A549 (cell line): ENCODE measurements around the gene VSNL1. TPM values are rescaled to one million over a fixed set of nuclear protein-coding genes. Genes with fewer than 3 reads are reported as not detected.

Experiments
- ATAC-seq, 2 experiments: fragments of 200-7000 bp in 1 of 2; fragments of >200 bp in 1 of 2; cut with Nextera tagmentation in 1 of 2; cut with Tn5 transposase in 1 of 2; 3 replicates each; pipeline versions ENCODE4 v1.8.0 to v1.9.1; 2018 to 2020; ENCODE audit warnings: mild to moderate bottlenecking in 1 of 2, moderate library complexity in 1 of 2
- CTCF ChIA-PET: fragments of 300-600 bp; sonication (Branson Sonifier 250); formaldehyde crosslinking; extraction: SDS; loops from one replicate; lab custom pipeline; 2021; ENCODE audit warnings: antibody characterized with exemption, inconsistent platforms; lab: Yijun Ruan, JAX
- POLR2A ChIA-PET: fragments of 350-600 bp; formaldehyde crosslinking; extraction: SDS; loops from one replicate; lab custom pipeline; 2021; ENCODE audit warnings: antibody characterized with exemption, inconsistent platforms; lab: Yijun Ruan, JAX
- DNase-seq, 2 experiments: peaks; one replicate each; pipeline versions ENCODE4 v3.0.0 to v3.0.0-alpha.2; 2011 to 2016; ENCODE audit warnings: low read depth in 1 of 2, low spot score in 1 of 2
- FAIRE-seq: peaks from 2 replicates; lab custom pipeline; 2011; peaks lifted over from hg19 to GRCh38; lab: Jason Lieb, UNC
- H3K27ac ChIP-seq, 2 experiments: fragments of >200 bp; sonication (Bioruptor Twin); formaldehyde crosslinking; 3 replicates each; pipeline ENCODE4 v1.5.1; 2016 to 2017
- H3K4me1 ChIP-seq: fragments of >200 bp; sonication (Bioruptor Twin); formaldehyde crosslinking; 3 replicates; pipeline ENCODE4 v1.6.1; 2016
- H3K4me2 ChIP-seq: fragments of >200 bp; sonication (Bioruptor Twin); formaldehyde crosslinking; 3 replicates; pipeline ENCODE4 v1.6.1; 2016
- H3K4me3 ChIP-seq: fragments of >200 bp; sonication (Bioruptor Twin); formaldehyde crosslinking; 3 replicates; pipeline ENCODE4 v1.5.1; 2016
- H3K9me3 ChIP-seq: fragments of >200 bp; sonication (Bioruptor Twin); formaldehyde crosslinking; 3 replicates; pipeline ENCODE4 v1.6.1; 2016
- BCL3 ChIP-seq: fragments of >200 bp; sonication (Bioruptor Twin); formaldehyde crosslinking; IDR thresholded peaks from 3 replicates; pipeline ENCODE4 v1.6.1; 2016
- CHD4 ChIP-seq: fragments of 200-600 bp; sonication (generic); IDR thresholded peaks from 2 replicates; pipeline ENCODE4 v1.6.1; 2016; ENCODE audit warnings: antibody characterized with exemption, mild to moderate bottlenecking, borderline replicate concordance
- FOSB ChIP-seq: fragments of 250-450 bp; sonication (Bioruptor Pico); IDR thresholded peaks from 2 replicates; pipeline ENCODE4 v1.5.0; 2020; ENCODE audit warnings: mild to moderate bottlenecking, moderate library complexity
- FOSL2 ChIP-seq, 2 experiments: fragments of 450-650 bp in 1 of 2; fragments of >200 bp in 1 of 2; sonication (Bioruptor Twin) in 1 of 2; formaldehyde crosslinking; IDR thresholded peaks; 2 replicates each; pipeline versions ENCODE4 v1.5.0 to v1.6.1; 2016 to 2020; ENCODE audit warnings: mild to moderate bottlenecking in 1 of 2, moderate library complexity in 1 of 2
- FOXS1 ChIP-seq: fragments of 250-450 bp; sonication (Bioruptor Pico); IDR thresholded peaks from 2 replicates; pipeline ENCODE4 v1.5.0; 2020; ENCODE audit warnings: mild to moderate bottlenecking, moderate library complexity
- HDAC2 ChIP-seq: fragments of 200-600 bp; sonication (generic); IDR thresholded peaks from 2 replicates; pipeline ENCODE4 v1.6.1; 2016
- HEYL ChIP-seq: fragments of 250-450 bp; sonication (Bioruptor Pico); IDR thresholded peaks from 2 replicates; pipeline ENCODE4 v1.8.0; 2021; ENCODE audit warnings: mild to moderate bottlenecking, moderate library complexity
- HOXB13 ChIP-seq: fragments of 250-450 bp; sonication (Bioruptor Pico); IDR thresholded peaks from 2 replicates; pipeline ENCODE4 v1.5.0; 2020; ENCODE audit warnings: low read depth, mild to moderate bottlenecking, moderate library complexity
- HOXB5 ChIP-seq: fragments of 250-450 bp; sonication (Bioruptor Pico); IDR thresholded peaks from 2 replicates; pipeline ENCODE4 v1.5.0; 2020; ENCODE audit warnings: mild to moderate bottlenecking, moderate library complexity
- JUN ChIP-seq, 2 experiments: fragments of >200 bp; sonication (Bioruptor Twin); formaldehyde crosslinking; IDR thresholded peaks; 2 replicates in 1 of 2; 3 replicates in 1 of 2; pipeline ENCODE4 v1.6.1; 2016 to 2017
- KDM1A ChIP-seq: fragments of 200-600 bp; sonication (generic); IDR thresholded peaks from 2 replicates; pipeline ENCODE4 v1.6.1; 2016; ENCODE audit warnings: low read depth, mild to moderate bottlenecking
- MAZ ChIP-seq: fragments of 150-350 bp; IDR thresholded peaks from 2 replicates; pipeline ENCODE4 v1.6.1; 2014; ENCODE audit warnings: antibody characterized with exemption, low read depth, low read length, borderline replicate concordance
- NR3C1 ChIP-seq: fragments of >200 bp; sonication (Bioruptor Twin); formaldehyde crosslinking; IDR thresholded peaks from 3 replicates; pipeline ENCODE4 v1.6.1; 2017
- PHF8 ChIP-seq: fragments of 200-600 bp; sonication (generic); IDR thresholded peaks from 2 replicates; pipeline ENCODE4 v1.6.1; 2016; ENCODE audit warnings: low read depth, mild to moderate bottlenecking, antibody characterized with exemption, moderate library complexity, borderline replicate concordance
- POLR2A ChIP-seq: IDR thresholded peaks from 2 replicates; pipeline ENCODE4 v1.6.1; 2012; ENCODE audit warnings: mild to moderate bottlenecking, low read length
- POLR2AphosphoS2 ChIP-seq: conservative IDR thresholded peaks from 2 replicates; pipeline ENCODE4 v1.6.1; 2012; ENCODE audit warnings: low read length, improper control_type of control experiment, inconsistent platforms
- RAD21 ChIP-seq, 2 experiments: fragments of >200 bp in 1 of 2; sonication (Bioruptor Twin) in 1 of 2; formaldehyde crosslinking in 1 of 2; IDR thresholded peaks in 1 of 2; conservative IDR thresholded peaks in 1 of 2; 2 replicates in 1 of 2; 3 replicates in 1 of 2; pipeline ENCODE4 v1.6.1; 2012 to 2018; ENCODE audit warnings: inconsistent platforms in 1 of 2
- RFX5 ChIP-seq: fragments of 450-650 bp; IDR thresholded peaks from 2 replicates; pipeline ENCODE4 v1.7.1; 2014; ENCODE audit warnings: antibody characterized with exemption, mild to moderate bottlenecking, moderate library complexity
- SMC3 ChIP-seq: fragments of >200 bp; sonication (Bioruptor Twin); formaldehyde crosslinking; IDR thresholded peaks from 3 replicates; pipeline ENCODE4 v1.6.1; 2018; ENCODE audit warnings: inconsistent platforms
- SREBF2 ChIP-seq: fragments of 450-650 bp; IDR thresholded peaks from 2 replicates; pipeline ENCODE4 v1.6.1; 2014; ENCODE audit warnings: mild to moderate bottlenecking, moderate library complexity
- TP53 ChIP-seq: fragments of 250-450 bp; sonication (Bioruptor Pico); IDR thresholded peaks from 2 replicates; pipeline ENCODE4 v1.5.0; 2021; ENCODE audit warnings: mild to moderate bottlenecking, moderate library complexity
- USF2 ChIP-seq: fragments of 450-650 bp; IDR thresholded peaks from 2 replicates; pipeline ENCODE4 v1.6.1; 2014; ENCODE audit warnings: antibody characterized with exemption
- ZC3H11A ChIP-seq: fragments of 450-650 bp; IDR thresholded peaks from 2 replicates; pipeline ENCODE4 v1.6.1; 2014; ENCODE audit warnings: antibody characterized with exemption, mild to moderate bottlenecking
- ZFP36 ChIP-seq: fragments of 450-650 bp; IDR thresholded peaks from 2 replicates; pipeline ENCODE4 v1.6.1; 2014; ENCODE audit warnings: borderline replicate concordance; ENCODE audit not compliant: partially characterized antibody
- ZNF302 ChIP-seq: fragments of 250-450 bp; sonication (Bioruptor Pico); IDR thresholded peaks from 2 replicates; pipeline ENCODE4 v1.9.0; 2021; ENCODE audit warnings: inconsistent platforms, mild to moderate bottlenecking, moderate library complexity
- ZSCAN20 ChIP-seq: fragments of 250-450 bp; sonication (Bioruptor Pico); IDR thresholded peaks from 2 replicates; pipeline ENCODE4 v1.8.0; 2022; ENCODE audit warnings: mild to moderate bottlenecking, moderate library complexity
- WGBS: methylation state at CpG from one replicate; pipeline ENCODE4 v1.1.6; 2017; ENCODE audit errors: missing lambda C conversion rate; 5-methylcytosine and 5-hydroxymethylcytosine counted together
- polyA plus RNA-seq, 4 experiments: library from polyadenylated mRNA; depleted of rRNA in 3 of 4; stranded (reverse); fragments of >200 nt; fragmentation: RNase III in 1 of 4; extraction: RNeasy Plus Mini Kit Qiagen cat#74134 plus additional on column Dnase treatment in 1 of 4; gene quantifications; 2 replicates in 3 of 4; 3 replicates in 1 of 4; pipeline ENCODE4 v1.2.3, GENCODE V29; 2011 to 2017

Gene VSNL1
- polyA plus RNA-seq, 2 of the 4 experiments (the other 2 are of a cell fraction) = not detected

- TF ChIP-seq BCL3 (no peak), HOXB5 (no peak), MAZ (no peak), FOXS1 (CRISPR knock-in tag) (no peak), SMC3 (no peak)
These were observed 96.8 kb downstream of the VSNL1 start (continued) for GRCh38 chr2:17637131-17637906.

- FAIRE-seq (no peak), DNase-seq (no peak), ATAC-seq (no peak)
- H3K4me3 ChIP-seq = no peak overlapping the region
- H3K4me1 ChIP-seq = peaks cover 9% of the 10 kb centered on the region
- CTCF ChIA-PET = no interaction called here
- no peaks in the 10 kb centered on the region for H3K9me3 ChIP-seq
- no peak overlapping the region for H3K4me2 ChIP-seq
- TF ChIP-seq USF2 = no peak
- no peak for TF ChIP-seq PHF8
- no peak for TF ChIP-seq HDAC2
- TF ChIP-seq ZNF302 (CRISPR knock-in tag) = no peak
- TF ChIP-seq POLR2A = no peak
- TF ChIP-seq NR3C1 = no peak
- TF ChIP-seq FOSL2 (IDR thresholded peaks at IDR 0.05) = no peak
- no peak for TF ChIP-seq FOSL2 (CRISPR knock-in tag; IDR thresholded peaks at IDR 0.05)
- no peak for TF ChIP-seq TP53 (CRISPR knock-in tag)
- TF ChIP-seq HEYL (CRISPR knock-in tag) = no peak
- no peak for TF ChIP-seq HOXB13
- no peak for TF ChIP-seq FOSB (CRISPR knock-in tag)
- TF ChIP-seq SREBF2 = no peak
- no peak for TF ChIP-seq KDM1A
- TF ChIP-seq RFX5 = no peak
- TF ChIP-seq ZSCAN20 (CRISPR knock-in tag) = no peak
- no peak for TF ChIP-seq POLR2AphosphoS2
- no peak for TF ChIP-seq CHD4
- TF ChIP-seq ZFP36 = no peak
- WGBS = 66% methylated on average over 7 of the region's 7 CpGs
- POLR2A ChIA-PET = no interaction called here
- H3K27ac ChIP-seq = no peak overlapping the region
These were observed 97.8 kb downstream of the VSNL1 start for GRCh38 chr2:17638196-17638743.

- DNase-seq (no peak), ATAC-seq (no peak), FAIRE-seq (no peak)
- 81% methylated on average over 2 of the region's 2 CpGs for WGBS
- no peaks in the 10 kb centered on the region for H3K9me3 ChIP-seq
- no peak overlapping the region for H3K27ac ChIP-seq
- TF ChIP-seq JUN (IDR thresholded peaks at IDR 0.05) (no peak), RAD21 (conservative IDR thresholded peaks at IDR 0.05 in 1 of 2, IDR thresholded peaks at IDR 0.05 in 1 of 2) (no peak), ZC3H11A (no peak), FOXS1 (CRISPR knock-in tag) (no peak)
- peaks cover 15% of the 10 kb centered on the region for H3K4me1 ChIP-seq
- H3K4me2 ChIP-seq = no peak overlapping the region
- no peak overlapping the region for H3K4me3 ChIP-seq
- POLR2A ChIA-PET = no interaction called here
- CTCF ChIA-PET = interaction anchor here (0.5 kb wide), 1 partner anchor 15 kb away, joined by 4 read pairs; no protein-coding TSS in a partner anchor
These were observed 99.9 kb downstream of the VSNL1 start for GRCh38 chr2:17640406-17640805.
